ENCODE data around the gene CCDC134. TPM values are rescaled to one million over a fixed set of nuclear protein-coding genes. Genes with fewer than 3 reads are reported as not detected.

CCDC134 gene
- total RNA-seq, 4 donors from 2014 or later, result 10.1 to 22.0 (median 15.2) TPM

DNA sequence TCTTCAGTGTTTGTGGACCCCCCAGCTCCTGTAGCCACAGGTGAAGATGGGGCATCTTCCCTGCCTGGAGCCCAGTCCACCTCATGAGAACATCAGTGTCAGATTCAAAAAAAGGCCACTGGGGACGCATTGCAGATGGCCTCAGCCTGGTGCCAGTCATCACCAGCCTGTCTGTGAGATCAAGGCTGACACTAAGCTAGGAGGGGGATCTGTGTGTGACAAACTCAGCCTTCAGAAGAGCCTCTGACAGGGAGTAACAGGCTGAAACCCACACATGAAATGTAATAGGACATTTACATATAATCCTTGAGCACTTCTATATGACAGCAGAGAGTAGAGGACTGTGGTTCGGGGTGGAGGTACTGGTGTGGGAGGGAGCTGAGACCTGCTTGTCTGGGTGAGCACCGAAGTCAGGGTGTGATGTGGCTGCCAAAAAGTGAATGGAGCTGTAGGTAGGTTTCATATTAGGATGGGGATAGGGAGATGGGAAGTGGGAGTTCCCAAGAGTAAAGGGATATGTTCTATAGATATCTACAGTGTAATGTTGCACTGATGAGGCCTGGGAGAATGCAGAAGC lies 20.5 kb upstream of the CCDC134 start:
- Histone ChIP-seq H3K4me3 (no peak overlapping the region), H3K9me3 (no peaks in the 10 kb centered on the region), H3K4me1 (peaks cover 7% of the 10 kb centered on the region), H3K27me3 (no peaks in the 10 kb centered on the region), H3K27ac (no peak overlapping the region), H3K36me3 (no peaks in the 10 kb centered on the region)
- no peak for DNase-seq (ENCODE audit: low spot score in 2 of 2)
- TF ChIP-seq, protein P1, sequence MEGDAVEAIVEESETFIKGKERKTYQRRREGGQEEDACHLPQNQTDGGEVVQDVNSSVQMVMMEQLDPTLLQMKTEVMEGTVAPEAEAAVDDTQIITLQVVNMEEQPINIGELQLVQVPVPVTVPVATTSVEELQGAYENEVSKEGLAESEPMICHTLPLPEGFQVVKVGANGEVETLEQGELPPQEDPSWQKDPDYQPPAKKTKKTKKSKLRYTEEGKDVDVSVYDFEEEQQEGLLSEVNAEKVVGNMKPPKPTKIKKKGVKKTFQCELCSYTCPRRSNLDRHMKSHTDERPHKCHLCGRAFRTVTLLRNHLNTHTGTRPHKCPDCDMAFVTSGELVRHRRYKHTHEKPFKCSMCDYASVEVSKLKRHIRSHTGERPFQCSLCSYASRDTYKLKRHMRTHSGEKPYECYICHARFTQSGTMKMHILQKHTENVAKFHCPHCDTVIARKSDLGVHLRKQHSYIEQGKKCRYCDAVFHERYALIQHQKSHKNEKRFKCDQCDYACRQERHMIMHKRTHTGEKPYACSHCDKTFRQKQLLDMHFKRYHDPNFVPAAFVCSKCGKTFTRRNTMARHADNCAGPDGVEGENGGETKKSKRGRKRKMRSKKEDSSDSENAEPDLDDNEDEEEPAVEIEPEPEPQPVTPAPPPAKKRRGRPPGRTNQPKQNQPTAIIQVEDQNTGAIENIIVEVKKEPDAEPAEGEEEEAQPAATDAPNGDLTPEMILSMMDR (IDR thresholded peaks at IDR 0.05), result no peak
- no peak for TF ChIP-seq POLR2A (IDR thresholded peaks at IDR 0.05)
- TF ChIP-seq POLR2AphosphoS5 (IDR thresholded peaks at IDR 0.05), result no peak
- no peak for TF ChIP-seq EP300 (IDR thresholded peaks at IDR 0.05)
- WGBS, result 46% methylated on average over 3 of the region's 3 CpGs

DNA sequence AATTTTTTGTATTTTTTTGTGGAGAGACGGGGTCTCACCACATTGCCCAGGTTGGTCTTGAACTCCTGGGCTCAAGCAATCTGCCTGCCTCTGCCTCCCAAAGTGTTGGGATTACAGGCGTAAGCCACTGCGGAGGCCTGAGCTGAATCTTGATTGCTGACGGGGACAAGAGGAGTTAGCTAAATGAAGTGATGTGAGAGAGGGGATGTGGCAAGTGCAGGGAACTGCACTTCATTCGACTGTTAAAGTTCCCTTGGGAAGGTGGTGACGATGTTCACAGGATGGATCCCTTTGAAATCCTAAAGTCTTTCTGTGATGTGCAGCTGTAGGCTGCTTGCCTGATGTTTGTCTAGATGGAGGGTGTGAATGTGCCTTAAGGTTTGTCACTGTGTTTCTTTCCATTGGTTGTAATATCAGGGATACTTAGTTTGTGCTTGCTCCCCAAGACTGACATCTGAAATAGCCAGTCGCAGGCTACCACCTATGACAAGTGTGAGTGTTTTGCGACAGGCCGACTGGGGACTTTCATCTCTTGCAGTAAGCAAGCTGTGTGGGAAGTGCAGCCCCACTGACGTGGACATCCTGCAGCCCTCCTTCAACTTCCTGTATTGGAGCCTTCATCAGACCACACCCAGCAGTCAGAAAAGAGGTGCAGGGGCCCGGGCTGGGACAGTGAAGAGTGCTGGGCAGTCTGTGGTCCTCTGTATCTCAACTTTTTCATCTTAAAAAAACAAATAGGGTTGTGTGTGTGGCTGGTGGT lies 19.6 kb upstream of the CCDC134 start:
- Histone ChIP-seq H3K4me1 (peaks cover 7% of the 10 kb centered on the region), H3K4me3 (no peak overlapping the region), H3K36me3 (no peaks in the 10 kb centered on the region), H3K27ac (no peak overlapping the region), H3K9me3 (no peaks in the 10 kb centered on the region), H3K27me3 (no peaks in the 10 kb centered on the region)
- 67% methylated on average over 11 of the region's 11 CpGs for WGBS
- DNase-seq (ENCODE audit: low spot score in 2 of 2), result peak; percentile 80 to 82
- TF ChIP-seq, protein P1 (IDR thresholded peaks at IDR 0.05), result no peak
- TF ChIP-seq EP300 (IDR thresholded peaks at IDR 0.05) (no peak), POLR2AphosphoS5 (IDR thresholded peaks at IDR 0.05) (no peak), POLR2A (IDR thresholded peaks at IDR 0.05) (no peak)

DNA sequence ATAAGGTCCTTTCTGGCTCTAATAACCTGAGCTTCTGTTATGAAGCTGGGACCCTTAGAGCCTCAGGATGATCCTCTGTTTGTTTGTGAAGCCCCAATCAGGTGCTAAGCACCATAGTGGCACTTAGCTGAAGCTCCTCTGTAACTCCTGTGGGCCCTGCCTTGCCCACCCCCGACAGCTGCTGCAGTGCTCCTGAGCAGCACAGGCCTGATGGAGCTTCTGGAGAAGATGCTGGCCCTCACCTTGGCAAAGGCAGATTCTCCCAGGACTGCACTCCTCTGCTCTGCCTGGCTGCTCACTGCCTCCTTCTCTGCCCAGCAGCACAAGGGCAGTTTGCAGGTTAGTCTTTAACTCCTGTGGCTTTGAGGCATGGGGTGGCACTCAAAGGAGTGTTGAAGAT lies 19.0 kb upstream of the CCDC134 start:
- TF ChIP-seq POLR2A (IDR thresholded peaks at IDR 0.05), result no peak
- no peak for TF ChIP-seq POLR2AphosphoS5 (IDR thresholded peaks at IDR 0.05)
- no peak for TF ChIP-seq EP300 (IDR thresholded peaks at IDR 0.05)
- TF ChIP-seq, protein P1 (IDR thresholded peaks at IDR 0.05), result no peak
- no peaks in the 10 kb centered on the region for H3K9me3 ChIP-seq
- no peak overlapping the region for H3K4me3 ChIP-seq
- DNase-seq (ENCODE audit: low spot score in 2 of 2), result no peak
- WGBS, result 50% methylated on average over 1 of the region's 1 CpG
- H3K36me3 ChIP-seq, result no peaks in the 10 kb centered on the region
- peaks cover 7% of the 10 kb centered on the region for H3K4me1 ChIP-seq
- no peaks in the 10 kb centered on the region for H3K27me3 ChIP-seq
- no peak overlapping the region for H3K27ac ChIP-seq

DNA sequence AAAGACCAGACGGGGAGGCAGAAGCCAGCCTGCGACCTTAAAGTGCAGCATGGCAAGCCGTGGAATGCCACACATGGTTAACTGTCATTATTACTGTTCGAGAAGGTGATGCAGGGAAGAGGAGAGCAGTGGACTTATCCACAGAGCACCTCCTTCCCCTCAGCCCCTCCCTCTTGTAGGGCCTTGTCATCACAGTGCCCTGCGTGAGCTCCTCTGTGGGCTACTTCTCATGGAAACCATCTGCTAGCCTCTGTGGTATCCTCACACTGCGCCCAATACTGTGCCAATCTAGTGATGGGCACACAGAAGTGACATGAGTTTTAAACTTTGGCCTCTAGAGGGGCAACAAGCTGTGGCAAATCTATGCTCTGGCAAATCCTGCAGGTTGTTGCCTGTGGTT lies 18.2 kb upstream of the CCDC134 start:
- TF ChIP-seq, protein P1 (IDR thresholded peaks at IDR 0.05), result no peak
- TF ChIP-seq EP300 (IDR thresholded peaks at IDR 0.05) (no peak), POLR2A (IDR thresholded peaks at IDR 0.05) (no peak), POLR2AphosphoS5 (IDR thresholded peaks at IDR 0.05) (no peak)
- no peak for DNase-seq (ENCODE audit: low spot score in 2 of 2)
- no peak overlapping the region for H3K4me3 ChIP-seq

DNA sequence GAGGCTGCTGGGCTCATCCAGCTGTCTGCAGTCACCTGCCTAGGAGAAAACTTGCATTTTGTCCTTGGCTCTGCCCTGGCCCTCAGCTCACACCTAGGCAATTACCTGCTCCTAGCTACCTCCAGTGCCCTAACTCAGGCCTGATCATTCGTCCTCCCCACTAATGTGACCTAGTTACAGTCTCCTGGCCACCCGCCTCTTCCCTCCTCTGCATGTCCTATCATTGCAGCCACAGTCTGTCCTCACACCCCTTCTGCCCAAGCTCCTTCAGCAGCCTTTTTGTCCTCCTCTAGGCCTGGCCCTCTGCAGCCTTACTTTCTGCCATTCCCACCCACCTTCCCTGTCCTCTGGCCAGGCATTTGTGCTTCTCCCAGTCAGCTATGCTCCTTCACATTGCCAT lies 17.7 kb upstream of the CCDC134 start:
- no peaks in the 10 kb centered on the region for H3K36me3 ChIP-seq
- H3K4me3 ChIP-seq, result no peak overlapping the region
- no peaks in the 10 kb centered on the region for H3K9me3 ChIP-seq
- no peaks in the 10 kb centered on the region for H3K27me3 ChIP-seq
- 86% methylated on average over 2 of the region's 2 CpGs for WGBS
- H3K27ac ChIP-seq, result no peak overlapping the region
- TF ChIP-seq POLR2A (IDR thresholded peaks at IDR 0.05) (no peak), POLR2AphosphoS5 (IDR thresholded peaks at IDR 0.05) (no peak), EP300 (IDR thresholded peaks at IDR 0.05) (no peak)
- TF ChIP-seq, protein P1 (IDR thresholded peaks at IDR 0.05), result no peak
- peaks cover 7% of the 10 kb centered on the region for H3K4me1 ChIP-seq
- DNase-seq (ENCODE audit: low spot score in 2 of 2), result no peak

More for the DNA sequence above, 18.2 kb upstream of the CCDC134 start:
- no peaks in the 10 kb centered on the region for H3K9me3 ChIP-seq
- peaks cover 7% of the 10 kb centered on the region for H3K4me1 ChIP-seq
- H3K36me3 ChIP-seq, result no peaks in the 10 kb centered on the region
- no peak overlapping the region for H3K27ac ChIP-seq
- 86% methylated on average over 5 of the region's 6 CpGs for WGBS
- no peaks in the 10 kb centered on the region for H3K27me3 ChIP-seq

Data from suprapubic skin (tissue), 4 donors.